Measurements from ENCODE around the gene ZNF579.

- TF ChIP-seq CTCF (IDR thresholded peaks at IDR 0.05; ENCODE audit: low read depth, low read length, poor library complexity, severe bottlenecking): no peak
- TF ChIP-seq EZH2phosphoT487 (IDR thresholded peaks at IDR 0.05; ENCODE audit: borderline replicate concordance, low read length): no peak
Measured at GRCh38 chr19:55599468-55599841, 18.8 kb upstream of the ZNF579 start, which contains the start of gene FIZ1.
